Measurements from ENCODE around the gene CBFA2T2. TPM values are rescaled to one million over a fixed set of nuclear protein-coding genes. Genes with fewer than 3 reads are reported as not detected.

CBFA2T2 gene
- total RNA-seq, 2 donors from 2014 or later = 10.6 to 12.5 TPM

- Histone ChIP-seq H3K4me1 (peaks cover 8% of the 10 kb centered on the region), H3K4me3 (no peak overlapping the region), H3K27me3 (no peaks in the 10 kb centered on the region), H3K36me3 (replicated peaks in 1 of 2; ENCODE audit: insufficient read depth in 1 of 2, low read depth in 2 of 2) (no peaks in the 10 kb centered on the region), H3K27ac (no peak overlapping the region), H3K9me3 (no peaks in the 10 kb centered on the region)
- intact Hi-C loops (cut with DNase I) = no loop called here
- TF ChIP-seq CTCF (IDR thresholded peaks at IDR 0.05) = no peak
- no peak for TF ChIP-seq POLR2A (IDR thresholded peaks at IDR 0.05)
- 64 to 68% methylated on average over 11 to 13 of the region's 14 CpGs for WGBS, 2 donors
- ATAC-seq = no peak
- no peak for DNase-seq
Measured at GRCh38 chr20:33475381-33476152, 14.3 kb upstream of the CBFA2T2 start.

GRCh38 chr20:33477386-33478234 lies 12.3 kb upstream of the CBFA2T2 start:
- no peak overlapping the region for H3K27ac ChIP-seq
- DNase-seq = no peak
- peaks cover 6% of the 10 kb centered on the region for H3K4me1 ChIP-seq

GRCh38 chr20:33480048-33480447 lies 9.8 kb upstream of the CBFA2T2 start:
- DNase-seq (no peak), ATAC-seq (no peak)
- H3K4me1 ChIP-seq = no peaks in the 10 kb centered on the region
- no peaks in the 10 kb centered on the region for H3K36me3 ChIP-seq (replicated peaks in 1 of 2; ENCODE audit: insufficient read depth in 1 of 2, low read depth in 2 of 2)
- WGBS, 2 donors = 92 to 95% methylated on average over 5 of the region's 5 CpGs
- no peaks in the 10 kb centered on the region for H3K27me3 ChIP-seq
- no peak for TF ChIP-seq POLR2A (IDR thresholded peaks at IDR 0.05)
- no peak for TF ChIP-seq CTCF (IDR thresholded peaks at IDR 0.05)
- no peak overlapping the region for H3K27ac ChIP-seq
- no peak overlapping the region for H3K4me3 ChIP-seq
- intact Hi-C loops (cut with DNase I) = no loop called here
- H3K9me3 ChIP-seq = no peaks in the 10 kb centered on the region

More at GRCh38 chr20:33477386-33478234, 12.3 kb upstream of the CBFA2T2 start:
- no peaks in the 10 kb centered on the region for H3K27me3 ChIP-seq
- ATAC-seq = no peak
- H3K4me3 ChIP-seq = no peak overlapping the region
- intact Hi-C loops (cut with DNase I) = no loop called here
- H3K9me3 ChIP-seq = no peaks in the 10 kb centered on the region
- WGBS, 2 donors = 46 to 78% methylated on average over 5 to 7 of the region's 7 CpGs
- no peaks in the 10 kb centered on the region for H3K36me3 ChIP-seq (replicated peaks in 1 of 2; ENCODE audit: insufficient read depth in 1 of 2, low read depth in 2 of 2)
- TF ChIP-seq CTCF (IDR thresholded peaks at IDR 0.05) = no peak
- no peak for TF ChIP-seq POLR2A (IDR thresholded peaks at IDR 0.05)

- H3K9me3 ChIP-seq = no peaks in the 10 kb centered on the region
- H3K4me3 ChIP-seq = no peak overlapping the region
- ATAC-seq (no peak), DNase-seq (no peak)
- TF ChIP-seq CTCF (IDR thresholded peaks at IDR 0.05) = no peak
- no peak for TF ChIP-seq POLR2A (IDR thresholded peaks at IDR 0.05)
- H3K27me3 ChIP-seq = no peaks in the 10 kb centered on the region
- 84 to 91% methylated on average over 7 to 8 of the region's 8 CpGs for WGBS, 2 donors
- no peaks in the 10 kb centered on the region for H3K4me1 ChIP-seq
- H3K27ac ChIP-seq = no peak overlapping the region
- intact Hi-C loops (cut with DNase I) = no loop called here
- no peaks in the 10 kb centered on the region for H3K36me3 ChIP-seq (replicated peaks in 1 of 2; ENCODE audit: insufficient read depth in 1 of 2, low read depth in 2 of 2)
Measured at GRCh38 chr20:33481431-33481941, 8.4 kb upstream of the CBFA2T2 start.
